NOMO-1 treated with DMSO at 0.1 percent for 48 hours (cell line): ENCODE measurements around the gene OR11L1.

ENCODE experiments used
- DNase-seq: peaks from one replicate; lab custom pipeline; 2025; ENCODE audit not compliant: unreplicated experiment; lab: John Stamatoyannopoulos, UW

OR11L1 gene

GRCh38 chr1:247812637-247813036, 29.1 kb downstream of the OR11L1 start:
- no peak for DNase-seq

- DNase-seq, result no peak
Observed at GRCh38 chr1:247797518-247797917, 44.2 kb downstream of the OR11L1 start.
